Measurements from ENCODE around the gene DCTPP1.

Gene DCTPP1

GRCh38 chr16:30413112-30413806 lies 16.6 kb downstream of the DCTPP1 start:
- no peak for DNase-seq

GRCh38 chr16:30409125-30410060 lies 20.4 kb downstream of the DCTPP1 start:
- no peaks in the 10 kb centered on the region for H3K27me3 ChIP-seq (ENCODE audit: insufficient read depth, low read depth, severe bottlenecking)
- H3K36me3 ChIP-seq: peaks cover 39% of the 10 kb centered on the region
- peak; percentile 86 for TF ChIP-seq CTCF (IDR thresholded peaks at IDR 0.05; ENCODE audit: low read depth, low read length)
- H3K9me3 ChIP-seq (ENCODE audit: severe bottlenecking): no peaks in the 10 kb centered on the region
- no peak overlapping the region for H3K4me3 ChIP-seq (ENCODE audit: low read depth, low read length)
- no peak overlapping the region; the same call in 1 of the 2 replicates for H3K27ac ChIP-seq
- peak; percentile 93 for DNase-seq

More at GRCh38 chr16:30413112-30413806, 16.6 kb downstream of the DCTPP1 start:
- no peaks in the 10 kb centered on the region for H3K27me3 ChIP-seq (ENCODE audit: insufficient read depth, low read depth, severe bottlenecking)
- H3K9me3 ChIP-seq (ENCODE audit: severe bottlenecking): no peaks in the 10 kb centered on the region
- no peak for TF ChIP-seq CTCF (IDR thresholded peaks at IDR 0.05; ENCODE audit: low read depth, low read length)
- no peak overlapping the region for H3K27ac ChIP-seq
- H3K4me3 ChIP-seq (ENCODE audit: low read depth, low read length): no peak overlapping the region
- H3K36me3 ChIP-seq: peaks cover 42% of the 10 kb centered on the region

- no peak for DNase-seq
- Histone ChIP-seq H3K9me3 (ENCODE audit: severe bottlenecking) (no peaks in the 10 kb centered on the region), H3K4me3 (ENCODE audit: low read depth, low read length) (peak overlapping the region; percentile 90), H3K27me3 (ENCODE audit: insufficient read depth, low read depth, severe bottlenecking) (no peaks in the 10 kb centered on the region), H3K27ac (peak overlapping the region; percentile 79), H3K36me3 (peaks cover 27% of the 10 kb centered on the region)
- TF ChIP-seq CTCF (IDR thresholded peaks at IDR 0.05; ENCODE audit: low read depth, low read length): no peak
Measured at GRCh38 chr16:30407804-30408534, 21.9 kb downstream of the DCTPP1 start.

- Histone ChIP-seq H3K27me3 (ENCODE audit: insufficient read depth, low read depth, severe bottlenecking) (no peaks in the 10 kb centered on the region), H3K4me3 (ENCODE audit: low read depth, low read length) (peak within 1 kb of the TSS; percentile 90), H3K36me3 (peaks cover 21% of the 10 kb centered on the region), H3K9me3 (ENCODE audit: severe bottlenecking) (no peaks in the 10 kb centered on the region), H3K27ac (peak within 1 kb of the TSS; percentile 79)
- TF ChIP-seq CTCF (IDR thresholded peaks at IDR 0.05; ENCODE audit: low read depth, low read length): no peak
- peak; percentile 92 for DNase-seq
Measured at GRCh38 chr16:30407102-30407803, 22.6 kb downstream of the DCTPP1 start, which contains the start of gene ZNF771. TSS of gene ZNF771 (plus strand) at chr16:30407606. CDS start at chr16:30408054, 448 bp downstream.

GRCh38 chr16:30406795-30407101 lies 23.1 kb downstream of the DCTPP1 start:
- no peak for TF ChIP-seq CTCF (IDR thresholded peaks at IDR 0.05; ENCODE audit: low read depth, low read length)
- Histone ChIP-seq H3K27me3 (ENCODE audit: insufficient read depth, low read depth, severe bottlenecking) (no peaks in the 10 kb centered on the region), H3K9me3 (ENCODE audit: severe bottlenecking) (no peaks in the 10 kb centered on the region), H3K4me3 (ENCODE audit: low read depth, low read length) (peak overlapping the region; percentile 90), H3K36me3 (peaks cover 16% of the 10 kb centered on the region), H3K27ac (peak overlapping the region; percentile 79)
- no peak for DNase-seq
